GM18951 (cell line): Measurements from ENCODE around the gene NOS1AP.
"Not testable (repeated sequence)": the region's sequence is repeated elsewhere in the genome, so short reads cannot be mapped to it uniquely, and the experiment has no call there.

Experiments used
- POLR2A ChIP-seq: IDR thresholded peaks from 4 replicates; pipeline ENCODE4 v1.6.1; 2011; ENCODE audit warnings: mild to moderate bottlenecking; ENCODE audit not compliant: insufficient read length, insufficient read depth; ENCODE audit errors: extremely low read depth
- in situ Hi-C: fragments of 300-500 bp; cut with MboI; formaldehyde crosslinking; loops from one replicate; pipeline ENCODE4 v1.12.0; 2022; ENCODE audit warnings: low sequenced_read_pairs, mixed read lengths, inconsistent platforms; ENCODE audit not compliant: unreplicated experiment

Gene NOS1AP

GRCh38 chr1:162417650-162418049, 348.2 kb downstream of the NOS1AP start:
- no peak for TF ChIP-seq POLR2A
- in situ Hi-C loops = no loop called here

GRCh38 chr1:162418584-162418983, 349.1 kb downstream of the NOS1AP start:
- in situ Hi-C loops = not testable (repeated sequence)

- in situ Hi-C loops = not testable (repeated sequence)
Observed at GRCh38 chr1:162419450-162419931, 350.0 kb downstream of the NOS1AP start.
